Fibroblast of the aortic adventitia (primary cell): ENCODE data around the gene ABCC8. TPM values are rescaled to one million over a fixed set of nuclear protein-coding genes. Genes with fewer than 3 reads are reported as not detected.

Source experiments
- DNase-seq: peaks from one replicate; pipeline ENCODE4 v3.0.0-alpha.2; 2010; ENCODE audit warnings: low read depth
- H3K4me3 ChIP-seq: 2 replicates; pipeline ENCODE4 v1.5.1; 2011; ENCODE audit warnings: low read depth, mild to moderate bottlenecking, control low read depth, low read length, moderate library complexity
- CTCF ChIP-seq: IDR thresholded peaks from 2 replicates; pipeline ENCODE4 v1.5.1; 2011; ENCODE audit warnings: mild to moderate bottlenecking, low read length, control low read depth, inconsistent platforms; ENCODE audit not compliant: insufficient read depth
- total RNA-seq: library from RNA; depleted of rRNA; stranded (reverse); fragments of >200 nt; gene quantifications from 2 replicates; pipeline ENCODE4 v1.2.3, GENCODE V29; 2012; ENCODE audit warnings: low replicate concordance

ABCC8 gene
- total RNA-seq, 1 donor = not detected

- no peak for TF ChIP-seq CTCF
- H3K4me3 ChIP-seq = no peak overlapping the region
- DNase-seq = no peak
These were observed 33.6 kb downstream of the ABCC8 start for GRCh38 chr11:17443000-17443399.

GRCh38 chr11:17439316-17439782 is 37.3 kb downstream of the ABCC8 start:
- TF ChIP-seq CTCF = no peak
- no peak overlapping the region for H3K4me3 ChIP-seq
- DNase-seq = no peak

- no peak overlapping the region for H3K4me3 ChIP-seq
- no peak for TF ChIP-seq CTCF
- no peak for DNase-seq
These were observed 39.3 kb downstream of the ABCC8 start for GRCh38 chr11:17437366-17437765.

GRCh38 chr11:17434108-17434507 is 42.5 kb downstream of the ABCC8 start:
- TF ChIP-seq CTCF = no peak
- DNase-seq = no peak
- H3K4me3 ChIP-seq = no peak overlapping the region

GRCh38 chr11:17432002-17432401 is 44.6 kb downstream of the ABCC8 start:
- no peak for TF ChIP-seq CTCF
- no peak for DNase-seq
- H3K4me3 ChIP-seq = no peak overlapping the region

GRCh38 chr11:17431139-17431538 is 45.5 kb downstream of the ABCC8 start:
- TF ChIP-seq CTCF = no peak
- no peak overlapping the region for H3K4me3 ChIP-seq
- no peak for DNase-seq

- no peak for TF ChIP-seq CTCF
- no peak for DNase-seq
- H3K4me3 ChIP-seq = no peak overlapping the region
These were observed 46.0 kb downstream of the ABCC8 start for GRCh38 chr11:17430616-17431015.
